Neutrophil (primary cell): ENCODE data around the gene TPM4.

Experiments
- H3K27ac ChIP-seq: fragments of 200-600 bp; sonication (generic); 2 replicates; pipeline ENCODE4 v1.5.1; 2016; ENCODE audit warnings: mild to moderate bottlenecking, moderate library complexity
- H3K27me3 ChIP-seq: fragments of 200-600 bp; sonication (generic); 2 replicates; pipeline ENCODE4 v1.6.0; 2016; ENCODE audit warnings: mild to moderate bottlenecking
- H3K36me3 ChIP-seq: fragments of 200-600 bp; sonication (generic); 2 replicates; pipeline ENCODE4 v1.5.1; 2017
- H3K4me1 ChIP-seq, 2 experiments: fragments of 200-600 bp in 1 of 2; sonication (generic) in 1 of 2; 1 replicate in 1 of 2; 2 replicates in 1 of 2; pipeline versions ENCODE4 v1.5.1 to v1.6.1; 2013 to 2016; ENCODE audit warnings: low read depth in 1 of 2, low read length in 1 of 2, mild to moderate bottlenecking in 1 of 2, moderate library complexity in 1 of 2; ENCODE audit not compliant: control insufficient read depth in 1 of 2, insufficient read depth in 1 of 2
- H3K4me3 ChIP-seq, 2 experiments: fragments of 200-600 bp in 1 of 2; sonication (generic) in 1 of 2; 1 replicate in 1 of 2; 2 replicates in 1 of 2; pipeline ENCODE4 v1.5.1; 2013 to 2016; ENCODE audit warnings: low read depth in 1 of 2, low read length in 1 of 2, mild to moderate bottlenecking in 1 of 2, moderate library complexity in 1 of 2
- H3K9me3 ChIP-seq: fragments of 200-600 bp; sonication (generic); 2 replicates; pipeline ENCODE4 v1.5.1; 2016
- TF ChIP-seq, protein P1 (sequence below): fragments of 200-600 bp; sonication (generic); IDR thresholded peaks from 2 replicates; pipeline ENCODE4 v1.5.1; 2016; ENCODE audit warnings: antibody characterized with exemption

Gene TPM4

DNA sequence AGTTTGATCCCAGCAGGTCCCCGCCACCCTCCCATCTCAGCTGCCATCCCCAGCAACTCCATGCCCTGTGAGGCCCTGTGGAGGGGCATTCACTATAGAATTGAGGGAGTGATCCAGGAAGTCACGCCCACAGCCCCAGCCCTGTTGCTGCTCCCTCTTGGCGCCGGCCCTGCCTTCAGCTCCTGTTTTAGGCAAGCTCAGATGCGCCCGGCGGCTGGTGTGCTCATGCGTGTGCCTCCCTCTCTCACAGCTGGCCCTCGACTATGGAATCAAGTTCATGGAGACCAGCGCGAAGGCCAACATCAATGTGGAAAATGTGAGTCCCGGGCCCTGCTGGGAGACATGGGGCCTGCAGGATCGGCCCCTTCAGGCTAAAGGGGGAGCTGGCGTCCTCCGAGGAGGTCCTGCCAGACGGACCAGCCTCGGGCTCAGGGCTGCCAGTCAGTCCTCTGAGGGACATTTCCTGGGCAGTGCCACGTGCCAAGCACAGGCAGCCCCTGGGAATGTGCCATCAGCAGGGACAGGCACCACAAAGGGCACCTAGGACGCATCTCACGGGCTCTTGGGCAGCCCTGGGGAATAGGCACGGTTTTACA lies 51.6 kb downstream of the TPM4 start:
- H3K4me3 ChIP-seq: no peak overlapping the region
- H3K27ac ChIP-seq: peak overlapping the region; percentile 33
- H3K4me1 ChIP-seq: peaks cover 0 to 3% of the 10 kb centered on the region in 2 experiments
- TF ChIP-seq, protein P1, sequence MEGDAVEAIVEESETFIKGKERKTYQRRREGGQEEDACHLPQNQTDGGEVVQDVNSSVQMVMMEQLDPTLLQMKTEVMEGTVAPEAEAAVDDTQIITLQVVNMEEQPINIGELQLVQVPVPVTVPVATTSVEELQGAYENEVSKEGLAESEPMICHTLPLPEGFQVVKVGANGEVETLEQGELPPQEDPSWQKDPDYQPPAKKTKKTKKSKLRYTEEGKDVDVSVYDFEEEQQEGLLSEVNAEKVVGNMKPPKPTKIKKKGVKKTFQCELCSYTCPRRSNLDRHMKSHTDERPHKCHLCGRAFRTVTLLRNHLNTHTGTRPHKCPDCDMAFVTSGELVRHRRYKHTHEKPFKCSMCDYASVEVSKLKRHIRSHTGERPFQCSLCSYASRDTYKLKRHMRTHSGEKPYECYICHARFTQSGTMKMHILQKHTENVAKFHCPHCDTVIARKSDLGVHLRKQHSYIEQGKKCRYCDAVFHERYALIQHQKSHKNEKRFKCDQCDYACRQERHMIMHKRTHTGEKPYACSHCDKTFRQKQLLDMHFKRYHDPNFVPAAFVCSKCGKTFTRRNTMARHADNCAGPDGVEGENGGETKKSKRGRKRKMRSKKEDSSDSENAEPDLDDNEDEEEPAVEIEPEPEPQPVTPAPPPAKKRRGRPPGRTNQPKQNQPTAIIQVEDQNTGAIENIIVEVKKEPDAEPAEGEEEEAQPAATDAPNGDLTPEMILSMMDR: no peak
- H3K27me3 ChIP-seq: no peaks in the 10 kb centered on the region
- H3K9me3 ChIP-seq: no peaks in the 10 kb centered on the region
- peaks cover 100% of the 10 kb centered on the region for H3K36me3 ChIP-seq

DNA sequence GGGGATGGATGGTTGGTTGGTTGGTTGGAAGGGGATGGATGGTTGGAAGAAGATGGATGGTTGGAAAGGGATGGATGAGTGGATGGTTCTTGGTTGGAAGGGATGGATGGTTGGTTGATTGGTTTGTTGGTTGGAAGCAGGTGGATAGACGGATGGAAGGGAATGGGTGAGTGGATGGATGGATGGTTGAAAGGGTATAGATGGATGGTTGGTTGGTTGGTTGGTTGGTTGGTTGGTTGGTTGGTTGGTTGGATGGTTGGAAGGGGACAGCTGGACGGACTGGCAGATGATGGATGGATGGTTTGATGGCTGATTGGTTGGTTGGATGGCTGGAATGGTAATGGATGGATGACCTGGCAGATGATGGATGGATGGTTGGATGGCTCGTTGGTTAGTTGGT lies 55.4 kb downstream of the TPM4 start:
- TF ChIP-seq, protein P1: no peak
- H3K36me3 ChIP-seq: peaks cover 80% of the 10 kb centered on the region
- no peak overlapping the region for H3K27ac ChIP-seq

DNA sequence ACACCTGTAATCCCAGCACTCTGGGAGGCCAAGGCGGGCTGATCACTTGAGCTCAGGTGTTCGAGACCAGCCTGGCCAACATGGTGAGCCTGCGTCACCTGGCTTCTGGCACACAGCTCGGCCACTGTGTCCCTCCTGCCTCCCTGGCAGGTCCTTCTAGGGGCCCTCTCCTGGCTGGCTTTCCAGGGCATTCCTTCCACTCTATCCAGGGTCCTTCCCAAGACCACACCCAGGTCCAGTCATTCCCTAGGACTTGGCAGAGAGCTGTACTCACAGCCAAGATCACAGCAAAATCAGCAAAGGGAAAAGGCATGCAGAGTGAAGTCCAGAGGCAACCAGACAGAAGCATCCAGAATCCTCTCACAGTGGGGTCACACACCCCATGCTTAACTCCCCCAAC lies 57.5 kb downstream of the TPM4 start:
- TF ChIP-seq, protein P1: no peak
- no peak overlapping the region for H3K4me3 ChIP-seq
- H3K4me1 ChIP-seq: peaks cover 0 to 1% of the 10 kb centered on the region in 2 experiments
- peaks cover 59% of the 10 kb centered on the region for H3K36me3 ChIP-seq
- no peaks in the 10 kb centered on the region for H3K9me3 ChIP-seq
- peak overlapping the region; percentile 51 for H3K27ac ChIP-seq
- H3K27me3 ChIP-seq: no peaks in the 10 kb centered on the region

More for the DNA sequence above, 55.4 kb downstream of the TPM4 start:
- no peak overlapping the region for H3K4me3 ChIP-seq
- H3K27me3 ChIP-seq: no peaks in the 10 kb centered on the region
- H3K4me1 ChIP-seq: no peaks in the 10 kb centered on the region
- H3K9me3 ChIP-seq: no peaks in the 10 kb centered on the region

DNA sequence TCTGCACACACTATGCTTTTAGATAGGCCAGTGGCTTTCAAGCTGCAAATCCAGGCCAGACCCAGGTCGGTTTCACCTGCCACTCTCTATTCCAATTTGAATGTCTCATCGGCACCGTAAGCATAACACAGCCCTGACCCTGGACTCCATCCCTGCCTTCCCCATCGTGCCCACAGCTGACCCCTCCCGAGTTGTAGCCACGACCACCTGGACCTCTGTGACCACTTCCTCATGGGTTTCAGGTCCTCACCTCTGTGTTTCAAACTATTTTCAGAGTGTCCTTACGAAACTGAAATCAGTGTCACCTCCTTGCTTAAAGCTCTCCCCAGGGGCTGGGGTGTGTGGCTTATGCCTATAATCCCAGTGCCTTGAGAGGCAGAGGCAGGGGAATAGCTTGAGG lies 58.2 kb downstream of the TPM4 start:
- no peaks in the 10 kb centered on the region for H3K9me3 ChIP-seq
- peaks cover 3 to 8% of the 10 kb centered on the region in 2 experiments for H3K4me1 ChIP-seq
- TF ChIP-seq, protein P1: no peak
- H3K27me3 ChIP-seq: no peaks in the 10 kb centered on the region
- H3K36me3 ChIP-seq: peaks cover 52% of the 10 kb centered on the region
- no peak overlapping the region for H3K4me3 ChIP-seq
- peak overlapping the region; percentile 51 for H3K27ac ChIP-seq

DNA sequence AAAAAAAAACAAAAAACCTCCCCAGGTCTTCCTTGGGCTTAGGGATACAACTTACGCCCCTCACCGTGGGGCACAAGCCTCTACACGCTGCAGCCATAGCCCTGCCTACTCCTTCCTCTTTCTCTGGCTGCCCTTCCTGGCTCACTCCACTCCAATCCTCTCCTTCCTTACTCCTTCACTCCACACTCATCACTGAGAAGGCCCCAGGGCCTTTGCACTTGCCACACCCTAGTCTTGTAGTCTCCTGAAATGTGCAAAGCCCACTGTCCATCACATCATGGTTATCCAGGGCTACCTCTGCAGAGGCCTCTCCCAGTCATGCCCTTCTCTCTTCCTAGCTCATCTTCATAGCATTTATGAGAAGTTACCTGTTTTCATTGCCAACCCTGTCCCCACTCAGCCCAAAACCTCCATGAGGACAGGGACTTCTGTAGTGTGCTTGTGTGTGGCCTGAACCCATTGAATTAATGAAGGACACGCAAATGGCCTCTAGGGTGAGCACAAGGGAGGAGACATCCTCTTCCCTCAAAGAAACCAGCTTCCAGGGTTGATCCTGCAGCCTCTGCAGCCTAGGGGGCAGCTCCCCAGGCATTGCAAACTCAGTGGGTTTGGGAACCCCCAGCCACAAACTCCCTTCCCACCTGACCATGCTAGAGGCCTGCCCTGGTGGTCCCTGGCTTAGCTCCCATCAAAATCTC lies 59.3 kb downstream of the TPM4 start:
- Histone ChIP-seq H3K36me3 (peaks cover 41% of the 10 kb centered on the region), H3K27ac (peak overlapping the region; percentile 67), H3K27me3 (no peaks in the 10 kb centered on the region), H3K4me1 (peaks cover 14 to 19% of the 10 kb centered on the region in 2 experiments), H3K9me3 (no peaks in the 10 kb centered on the region), H3K4me3 (no peak overlapping the region)
- TF ChIP-seq, protein P1: no peak
